HUES48 (cell line): Measurements from ENCODE around the gene ORAI3.

Experiments
- H3K27ac ChIP-seq: one replicate; pipeline ENCODE4 v1.7.0; 2013; ENCODE audit warnings: low read depth, low read length, inconsistent platforms
- H3K27me3 ChIP-seq: 2 replicates; pipeline ENCODE4 v1.6.1; 2013; ENCODE audit warnings: mild to moderate bottlenecking, low read length; ENCODE audit not compliant: control insufficient read depth, insufficient read depth
- H3K36me3 ChIP-seq: 2 replicates; pipeline ENCODE4 v1.6.1; 2013; ENCODE audit warnings: low read length; ENCODE audit not compliant: control insufficient read depth, insufficient read depth
- H3K4me1 ChIP-seq: 2 replicates; pipeline ENCODE4 v1.6.1; 2013; ENCODE audit warnings: mild to moderate bottlenecking, low read length; ENCODE audit not compliant: control insufficient read depth, insufficient read depth
- H3K4me3 ChIP-seq: 2 replicates; pipeline ENCODE4 v1.5.1; 2013; ENCODE audit warnings: mild to moderate bottlenecking, low read depth, low read length
- H3K9ac ChIP-seq: 2 replicates; pipeline ENCODE4 v1.6.1; 2013; ENCODE audit warnings: mild to moderate bottlenecking, low read depth, low read length, moderate library complexity
- H3K9me3 ChIP-seq: 2 replicates; pipeline ENCODE4 v1.6.1; 2013; ENCODE audit warnings: low read length; ENCODE audit not compliant: control insufficient read depth, insufficient read depth

The ORAI3 gene

GRCh38 chr16:30974348-30974747, 25.5 kb downstream of the ORAI3 start:
- H3K4me3 ChIP-seq = no peak overlapping the region
- peaks cover 83% of the 10 kb centered on the region for H3K36me3 ChIP-seq
- no peak overlapping the region for H3K9ac ChIP-seq

GRCh38 chr16:30976486-30976885, 27.6 kb downstream of the ORAI3 start:
- Histone ChIP-seq H3K9ac (no peak overlapping the region), H3K27me3 (no peaks in the 10 kb centered on the region), H3K9me3 (no peaks in the 10 kb centered on the region), H3K27ac (no peak overlapping the region), H3K36me3 (peaks cover 83% of the 10 kb centered on the region), H3K4me3 (no peak overlapping the region), H3K4me1 (no peaks in the 10 kb centered on the region)

More at GRCh38 chr16:30974348-30974747, 25.5 kb downstream of the ORAI3 start:
- Histone ChIP-seq H3K27ac (no peak overlapping the region), H3K27me3 (no peaks in the 10 kb centered on the region), H3K9me3 (no peaks in the 10 kb centered on the region), H3K4me1 (no peaks in the 10 kb centered on the region)

GRCh38 chr16:30977502-30977901, 28.6 kb downstream of the ORAI3 start:
- Histone ChIP-seq H3K36me3 (peaks cover 81% of the 10 kb centered on the region), H3K4me1 (no peaks in the 10 kb centered on the region), H3K9ac (no peak overlapping the region)

GRCh38 chr16:30979170-30980022, 30.5 kb downstream of the ORAI3 start:
- Histone ChIP-seq H3K9me3 (no peaks in the 10 kb centered on the region), H3K4me1 (no peaks in the 10 kb centered on the region), H3K27ac (no peak overlapping the region), H3K36me3 (peaks cover 77% of the 10 kb centered on the region), H3K4me3 (no peak overlapping the region), H3K27me3 (no peaks in the 10 kb centered on the region), H3K9ac (no peak overlapping the region)

More at GRCh38 chr16:30977502-30977901, 28.6 kb downstream of the ORAI3 start:
- Histone ChIP-seq H3K27me3 (no peaks in the 10 kb centered on the region), H3K4me3 (no peak overlapping the region), H3K9me3 (no peaks in the 10 kb centered on the region), H3K27ac (no peak overlapping the region)

- Histone ChIP-seq H3K4me3 (no peak overlapping the region), H3K27ac (no peak overlapping the region), H3K9ac (no peak overlapping the region), H3K9me3 (no peaks in the 10 kb centered on the region), H3K36me3 (peaks cover 76% of the 10 kb centered on the region), H3K27me3 (no peaks in the 10 kb centered on the region), H3K4me1 (no peaks in the 10 kb centered on the region)
These were observed 31.1 kb downstream of the ORAI3 start for GRCh38 chr16:30980023-30980371.

- peaks cover 72% of the 10 kb centered on the region for H3K36me3 ChIP-seq
- H3K27ac ChIP-seq = no peak overlapping the region
- H3K27me3 ChIP-seq = no peaks in the 10 kb centered on the region
- H3K9ac ChIP-seq = no peak overlapping the region
- no peak overlapping the region for H3K4me3 ChIP-seq
- H3K9me3 ChIP-seq = no peaks in the 10 kb centered on the region
- H3K4me1 ChIP-seq = peaks cover under 1% of the 10 kb centered on the region; the same call in 1 of the 2 replicates
These were observed 31.6 kb downstream of the ORAI3 start for GRCh38 chr16:30980434-30980833.

GRCh38 chr16:30980959-30981358, 32.1 kb downstream of the ORAI3 start:
- H3K4me3 ChIP-seq = no peak overlapping the region
- H3K36me3 ChIP-seq = peaks cover 67% of the 10 kb centered on the region
- peaks cover 3% of the 10 kb centered on the region; the same call in 1 of the 2 replicates for H3K4me1 ChIP-seq
- H3K9me3 ChIP-seq = no peaks in the 10 kb centered on the region
- no peaks in the 10 kb centered on the region for H3K27me3 ChIP-seq
- H3K9ac ChIP-seq = no peak overlapping the region
- H3K27ac ChIP-seq = no peak overlapping the region

- peaks cover 3% of the 10 kb centered on the region; the same call in 1 of the 2 replicates for H3K4me1 ChIP-seq
- H3K36me3 ChIP-seq = peaks cover 51% of the 10 kb centered on the region
These were observed 33.9 kb downstream of the ORAI3 start for GRCh38 chr16:30982548-30983288.

GRCh38 chr16:30983289-30983889, 34.5 kb downstream of the ORAI3 start:
- Histone ChIP-seq H3K9ac (no peak overlapping the region), H3K36me3 (peaks cover 49% of the 10 kb centered on the region), H3K27ac (no peak overlapping the region), H3K9me3 (no peaks in the 10 kb centered on the region), H3K4me3 (no peak overlapping the region), H3K4me1 (peaks cover 3% of the 10 kb centered on the region; the same call in 1 of the 2 replicates), H3K27me3 (no peaks in the 10 kb centered on the region)

More at GRCh38 chr16:30982548-30983288, 33.9 kb downstream of the ORAI3 start:
- Histone ChIP-seq H3K27ac (no peak overlapping the region), H3K9ac (no peak overlapping the region), H3K27me3 (no peaks in the 10 kb centered on the region), H3K9me3 (no peaks in the 10 kb centered on the region), H3K4me3 (no peak overlapping the region)

GRCh38 chr16:30983898-30984610, 35.2 kb downstream of the ORAI3 start:
- no peaks in the 10 kb centered on the region for H3K27me3 ChIP-seq
- peaks cover 3% of the 10 kb centered on the region; the same call in 1 of the 2 replicates for H3K4me1 ChIP-seq
- peak overlapping the region; percentile 14 for H3K27ac ChIP-seq
- H3K9ac ChIP-seq = no peak overlapping the region
- H3K36me3 ChIP-seq = peaks cover 43% of the 10 kb centered on the region
- no peak overlapping the region for H3K4me3 ChIP-seq
- H3K9me3 ChIP-seq = no peaks in the 10 kb centered on the region
